Muscle of back (tissue), 13 donors: Measurements from ENCODE around the gene OAS2. TPM values are rescaled to one million over a fixed set of nuclear protein-coding genes. Genes with fewer than 3 reads are reported as not detected.

Experiments
- DNase-seq, 3 donors: peaks; one replicate each; pipeline versions ENCODE4 v3.0.0 to v3.0.0-alpha.2; 2013
- long read RNA-seq, 9 donors: transcript quantifications; one replicate each; lab custom pipeline, GENCODE V29; 2026
- polyA plus RNA-seq, 10 donors: library from polyadenylated mRNA; unstranded; fragments of 120-200 nt; gene quantifications; one replicate each; pipeline ENCODE4 v1.2.1, GENCODE V29; 2013; ENCODE audit not compliant: insufficient read length in 10 of 10

Gene OAS2, protein sequence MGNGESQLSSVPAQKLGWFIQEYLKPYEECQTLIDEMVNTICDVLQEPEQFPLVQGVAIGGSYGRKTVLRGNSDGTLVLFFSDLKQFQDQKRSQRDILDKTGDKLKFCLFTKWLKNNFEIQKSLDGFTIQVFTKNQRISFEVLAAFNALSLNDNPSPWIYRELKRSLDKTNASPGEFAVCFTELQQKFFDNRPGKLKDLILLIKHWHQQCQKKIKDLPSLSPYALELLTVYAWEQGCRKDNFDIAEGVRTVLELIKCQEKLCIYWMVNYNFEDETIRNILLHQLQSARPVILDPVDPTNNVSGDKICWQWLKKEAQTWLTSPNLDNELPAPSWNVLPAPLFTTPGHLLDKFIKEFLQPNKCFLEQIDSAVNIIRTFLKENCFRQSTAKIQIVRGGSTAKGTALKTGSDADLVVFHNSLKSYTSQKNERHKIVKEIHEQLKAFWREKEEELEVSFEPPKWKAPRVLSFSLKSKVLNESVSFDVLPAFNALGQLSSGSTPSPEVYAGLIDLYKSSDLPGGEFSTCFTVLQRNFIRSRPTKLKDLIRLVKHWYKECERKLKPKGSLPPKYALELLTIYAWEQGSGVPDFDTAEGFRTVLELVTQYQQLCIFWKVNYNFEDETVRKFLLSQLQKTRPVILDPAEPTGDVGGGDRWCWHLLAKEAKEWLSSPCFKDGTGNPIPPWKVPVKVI
- 1 to 10 TPM; 1.6 to 6.6 (median 2.7) TPM for polyA plus RNA-seq
- long read RNA-seq, donor 1, result 0 reads
- long read RNA-seq, donor 2, partial matches to known transcripts, result 0 of 1 reads
- long read RNA-seq, donor 2, other reads (novel, unspliced or antisense), result 0 of 1 reads
- long read RNA-seq, donor 3, result 0 reads
- long read RNA-seq, donor 4, result 0 reads
- long read RNA-seq, donor 5, result 0 reads
- long read RNA-seq, donor 6, full-length matches to known transcripts, result 2 of 2 reads
- long read RNA-seq, donor 6, partial matches to known transcripts, result 0 of 2 reads
- long read RNA-seq, donor 6, other reads (novel, unspliced or antisense), result 0 of 2 reads
- long read RNA-seq, donor 7, result 0 reads
- long read RNA-seq, donor 8, result 0 reads
- long read RNA-seq, donor 9, result 0 reads

DNA sequence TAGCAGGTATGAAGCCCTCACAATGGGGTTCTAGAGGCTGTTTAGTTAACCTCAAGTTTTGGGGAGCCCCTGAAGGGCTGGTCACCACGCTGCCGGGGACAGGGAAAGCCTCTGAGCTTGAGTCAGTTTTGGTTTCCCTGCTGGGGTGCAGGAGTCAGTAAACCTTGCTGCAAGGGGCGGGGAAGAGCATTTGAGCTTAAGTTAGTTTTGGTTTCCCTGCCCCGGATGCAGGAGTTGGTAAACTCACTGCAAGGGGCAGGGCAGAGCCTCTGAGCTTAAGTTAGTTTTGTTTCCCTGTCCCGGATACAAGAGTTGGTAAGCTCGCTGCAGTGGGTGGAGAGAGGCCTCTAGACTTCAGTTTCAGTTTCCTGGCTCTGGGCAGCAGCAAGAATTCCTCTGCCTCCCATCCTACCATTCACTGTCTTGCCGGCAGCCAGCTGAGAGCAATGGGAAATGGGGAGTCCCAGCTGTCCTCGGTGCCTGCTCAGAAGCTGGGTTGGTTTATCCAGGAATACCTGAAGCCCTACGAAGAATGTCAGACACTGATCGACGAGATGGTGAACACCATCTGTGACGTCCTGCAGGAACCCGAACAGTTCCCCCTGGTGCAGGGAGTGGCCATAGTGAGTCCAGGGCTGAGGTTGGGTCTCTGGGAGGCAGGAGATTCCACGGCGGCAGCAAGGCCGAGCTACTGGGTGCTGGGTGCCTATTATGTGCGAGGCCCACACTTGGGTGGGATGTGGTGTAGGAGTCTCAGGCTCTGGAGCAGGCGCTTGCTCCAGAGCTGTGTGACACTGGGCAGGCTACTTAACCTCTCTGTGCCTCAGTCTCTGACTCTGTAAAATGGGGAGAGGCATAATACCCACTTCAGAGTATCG is at the start of gene OAS2:
Gene OAS2 (plus strand): TSS at position 357 of the 878 bp plus-strand sequence. CDS start 90 bp downstream, at position 447.
- DNase-seq, result peak; percentile 14 to 61 (median 33)

DNA sequence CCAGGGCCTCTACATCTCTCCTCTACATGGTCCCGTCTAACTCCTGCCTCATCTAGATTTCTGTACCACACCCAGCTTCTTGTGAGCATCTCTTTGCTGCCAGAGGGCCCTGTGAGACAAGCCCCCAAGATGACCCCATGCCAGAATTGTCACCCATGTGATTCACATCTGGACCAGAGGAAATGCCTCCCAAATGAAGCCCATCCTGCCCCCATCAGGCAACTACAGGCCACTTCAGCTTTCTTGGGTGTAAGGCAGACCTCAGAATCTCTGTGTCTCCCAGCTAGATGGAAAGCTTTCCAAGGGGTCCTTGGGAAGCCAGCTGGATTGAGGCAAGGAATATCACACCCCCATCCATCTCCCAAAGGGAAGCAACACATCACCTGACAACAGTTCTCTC is 49.3 kb upstream of the OAS2 start:
- DNase-seq, result no peak

DNA sequence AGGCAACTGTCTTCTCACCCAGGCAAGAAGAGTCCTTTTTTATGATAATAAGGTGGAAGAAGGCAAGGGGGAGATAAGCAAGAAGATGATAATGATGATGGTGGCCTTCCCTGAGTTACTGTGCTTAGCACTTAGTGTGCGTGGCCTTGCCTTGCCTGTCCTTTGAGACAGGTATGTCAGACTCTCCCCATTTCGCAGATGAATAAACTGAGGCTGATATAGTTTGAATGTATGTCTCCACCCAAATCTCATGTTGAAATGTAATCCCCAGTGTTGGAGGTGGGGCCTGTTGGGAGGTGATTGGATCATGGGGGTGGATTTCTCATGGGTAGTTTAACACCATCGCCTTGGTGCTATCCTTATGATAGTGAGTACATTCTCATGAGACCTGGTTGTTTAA is 48.6 kb upstream of the OAS2 start:
- DNase-seq, result no peak

DNA sequence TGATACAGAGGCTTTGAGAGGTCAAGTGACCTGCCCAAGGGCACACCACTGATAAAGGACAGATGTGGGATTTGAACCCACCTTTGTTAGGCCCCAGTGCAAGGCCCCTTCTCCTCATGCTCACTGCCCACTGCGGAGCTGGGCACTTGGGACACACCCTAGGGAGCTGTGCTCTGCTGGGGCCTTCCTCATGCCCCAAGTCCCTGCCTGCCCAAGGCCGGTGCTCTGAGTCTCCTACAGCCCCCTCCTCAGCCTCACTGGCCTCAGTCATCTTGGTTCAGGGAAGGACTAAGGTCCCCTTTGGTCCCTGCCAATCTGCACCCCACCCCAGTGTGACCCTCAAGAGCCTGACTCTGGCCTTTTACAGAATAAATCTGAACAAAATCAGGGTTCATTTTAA is 48.0 kb upstream of the OAS2 start:
- DNase-seq, result no peak

DNA sequence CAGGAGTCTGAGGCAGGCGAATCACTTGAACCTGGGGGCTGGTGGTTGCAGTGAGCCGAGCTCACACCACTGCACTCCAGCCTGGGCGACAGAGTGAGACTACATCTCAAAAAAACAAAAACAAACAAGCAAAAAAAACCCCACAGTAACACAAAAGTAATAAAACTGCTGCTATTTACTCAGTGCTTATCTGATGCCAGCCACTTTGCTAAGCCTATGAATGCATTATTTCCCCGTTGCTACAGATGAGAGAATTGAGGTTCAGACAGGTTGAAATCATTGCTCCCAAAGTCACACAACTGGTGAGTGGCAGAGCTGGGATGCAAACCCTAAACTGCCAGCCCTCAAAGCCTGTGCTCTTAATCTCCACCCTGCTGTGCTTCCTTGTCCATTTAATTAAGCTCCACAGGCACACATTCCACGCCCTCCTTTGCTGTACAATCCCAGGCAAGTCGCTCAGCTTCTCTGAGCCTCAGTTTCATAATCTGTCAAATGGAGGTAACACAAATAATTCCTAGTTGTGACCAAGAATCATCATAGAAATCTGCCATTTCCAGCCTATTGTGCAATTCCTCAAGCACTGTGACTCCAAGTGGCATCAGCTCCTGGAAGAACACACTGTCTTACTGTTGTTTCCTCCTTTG is 45.7 kb upstream of the OAS2 start:
- DNase-seq, result no peak

DNA sequence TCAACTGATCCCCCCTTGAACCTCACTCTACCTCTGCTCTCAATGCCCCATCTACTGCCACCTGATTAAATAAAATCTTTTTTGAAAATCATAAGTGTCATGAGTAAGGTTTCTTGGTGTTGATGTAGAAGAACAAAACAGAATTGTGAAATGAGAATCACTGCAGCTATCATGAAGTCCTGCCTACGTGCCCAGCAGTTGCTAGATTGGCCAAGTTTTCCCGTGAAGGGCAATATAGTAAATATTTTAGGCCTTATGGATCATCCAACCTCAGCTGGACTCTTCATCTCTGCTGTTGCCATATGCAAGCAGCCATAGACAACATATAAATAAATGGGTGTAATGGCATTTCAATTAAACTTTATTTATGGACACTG is 45.2 kb upstream of the OAS2 start:
- no peak for DNase-seq

DNA sequence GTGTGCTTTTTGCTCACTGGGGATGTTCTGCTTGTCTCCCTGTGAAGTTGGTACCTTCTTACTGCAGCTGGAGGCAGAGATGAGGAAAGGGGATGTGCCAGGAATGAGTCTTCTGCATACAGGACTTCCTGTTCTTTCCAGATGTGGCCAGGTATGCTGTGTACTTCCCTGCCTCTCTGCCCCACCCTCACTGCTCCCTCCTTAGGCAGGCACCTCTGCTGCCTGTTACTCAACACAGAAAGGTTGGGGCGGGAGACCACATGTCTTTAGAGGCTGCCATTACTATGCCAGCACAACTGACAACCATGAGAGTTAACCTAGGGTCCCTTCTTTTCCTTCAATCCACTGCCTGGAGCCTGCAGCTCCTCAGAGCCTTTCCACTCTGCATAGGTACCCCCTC is 42.1 kb upstream of the OAS2 start:
- no peak for DNase-seq

DNA sequence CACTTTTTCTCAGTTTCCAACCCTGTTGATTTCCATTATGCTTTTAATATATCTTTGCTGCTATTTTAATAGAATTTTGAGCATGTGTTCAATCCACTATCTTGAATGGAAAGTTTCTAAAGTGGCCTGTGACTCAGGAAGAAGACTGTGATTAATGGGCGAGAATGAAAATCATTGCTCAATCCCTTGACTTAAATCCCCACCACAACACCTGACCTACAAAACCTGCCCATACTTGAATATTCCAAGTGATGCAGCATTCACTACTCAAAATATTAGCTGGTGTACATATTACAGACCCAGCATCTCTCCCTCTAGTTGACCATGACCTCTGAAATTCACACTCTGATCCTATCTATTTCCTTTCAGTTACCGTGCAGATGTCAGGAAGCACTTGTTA is 41.4 kb upstream of the OAS2 start:
- DNase-seq, result no peak

DNA sequence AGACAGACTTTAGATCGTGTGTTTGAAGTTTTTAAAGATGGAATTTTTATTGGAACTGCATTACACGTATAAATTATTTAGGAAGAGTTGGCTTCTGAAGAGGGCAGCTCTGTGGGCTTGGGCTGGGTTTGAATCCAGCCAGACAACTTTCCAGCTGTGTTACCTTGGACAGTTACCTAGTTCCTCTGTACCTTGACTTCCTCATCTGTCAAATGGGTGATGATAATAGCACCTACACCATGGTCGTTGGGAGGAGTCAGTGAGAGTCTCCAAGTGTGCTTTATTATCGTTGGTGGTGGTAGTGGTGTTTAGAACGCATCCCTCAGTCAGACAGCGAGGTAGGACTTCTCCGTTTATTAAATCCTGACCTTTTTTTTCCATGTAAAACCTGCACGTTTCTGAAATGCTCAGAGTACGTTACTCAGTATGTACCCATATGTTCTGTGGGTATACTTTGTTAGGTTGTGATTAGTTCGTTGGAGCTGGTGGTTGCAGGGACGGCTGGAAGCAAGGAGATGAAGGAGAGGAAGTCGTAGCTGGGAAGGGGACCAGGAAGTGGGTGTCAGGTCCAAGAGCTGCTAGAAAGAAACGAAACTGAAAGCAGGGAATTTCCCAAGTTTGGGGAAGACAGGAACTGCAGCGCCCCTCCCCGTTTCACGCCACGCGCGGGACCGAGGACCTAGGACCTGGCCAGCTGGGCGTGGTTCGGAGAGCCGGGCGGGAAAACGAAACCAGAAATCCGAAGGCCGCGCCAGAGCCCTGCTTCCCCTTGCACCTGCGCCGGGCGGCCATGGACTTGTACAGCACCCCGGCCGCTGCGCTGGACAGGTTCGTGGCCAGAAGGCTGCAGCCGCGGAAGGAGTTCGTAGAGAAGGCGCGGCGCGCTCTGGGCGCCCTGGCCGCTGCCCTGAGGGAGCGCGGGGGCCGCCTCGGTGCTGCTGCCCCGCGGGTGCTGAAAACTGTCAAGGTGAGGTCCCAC is 40.3 kb upstream of the OAS2 start, which contains the start of gene OAS3:
Gene OAS3 (plus strand): TSS at position 734 of the 979 bp plus-strand sequence. CDS start 57 bp downstream, at position 791.
- DNase-seq, result peak; percentile 75 to 93 (median 92)

DNA sequence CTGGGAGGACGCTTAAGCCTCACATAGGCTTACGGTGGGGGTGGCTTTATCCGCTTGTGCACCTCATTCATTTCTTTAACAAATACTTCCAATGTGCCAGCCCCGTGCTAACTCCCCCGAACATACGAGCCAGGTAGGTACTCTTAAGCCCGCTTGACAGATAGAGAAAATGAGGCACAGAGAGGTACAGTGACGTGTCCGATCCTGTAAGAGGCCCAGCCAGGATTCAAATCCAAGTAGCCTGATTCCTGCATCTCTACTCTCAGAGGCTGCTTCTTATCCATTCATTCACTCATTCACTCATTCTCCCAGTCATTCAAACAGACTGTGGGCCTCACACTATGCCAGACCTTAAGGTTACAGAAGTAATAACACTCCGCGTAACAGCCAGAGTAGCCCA is 39.6 kb upstream of the OAS2 start:
- peak in 1 of 3 donors; percentile 10 for DNase-seq

DNA sequence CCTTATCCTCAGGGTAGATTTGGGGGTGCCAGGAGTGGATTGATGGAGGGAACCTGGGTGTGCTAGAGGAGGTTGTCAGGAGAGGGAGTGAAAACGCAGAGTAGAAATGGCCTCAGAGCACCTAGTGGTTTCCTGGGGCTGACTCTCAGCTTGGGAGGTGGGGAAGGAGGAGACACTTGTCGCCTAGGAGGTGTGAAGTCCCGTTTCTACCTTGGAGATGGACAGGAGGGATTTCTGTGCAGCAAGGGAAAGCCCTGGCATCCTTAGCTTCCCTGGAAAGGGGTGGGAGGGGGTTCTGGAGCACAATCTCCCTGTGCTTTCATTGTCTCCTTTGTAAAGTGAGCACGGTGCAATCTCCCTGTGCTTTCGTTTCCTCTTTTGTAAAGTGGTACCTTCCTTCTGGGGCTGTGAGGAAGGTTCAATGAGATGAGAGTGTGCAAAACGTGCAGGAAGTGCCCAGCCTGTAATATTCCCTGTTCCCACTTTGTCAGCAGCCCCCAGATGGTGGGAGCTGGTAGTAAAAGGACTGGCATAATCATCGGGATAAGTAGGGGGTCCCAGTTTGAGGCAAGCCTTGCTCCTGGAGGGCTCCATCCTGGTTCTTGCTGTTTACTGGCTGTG is 38.4 kb upstream of the OAS2 start:
- DNase-seq, result no peak

DNA sequence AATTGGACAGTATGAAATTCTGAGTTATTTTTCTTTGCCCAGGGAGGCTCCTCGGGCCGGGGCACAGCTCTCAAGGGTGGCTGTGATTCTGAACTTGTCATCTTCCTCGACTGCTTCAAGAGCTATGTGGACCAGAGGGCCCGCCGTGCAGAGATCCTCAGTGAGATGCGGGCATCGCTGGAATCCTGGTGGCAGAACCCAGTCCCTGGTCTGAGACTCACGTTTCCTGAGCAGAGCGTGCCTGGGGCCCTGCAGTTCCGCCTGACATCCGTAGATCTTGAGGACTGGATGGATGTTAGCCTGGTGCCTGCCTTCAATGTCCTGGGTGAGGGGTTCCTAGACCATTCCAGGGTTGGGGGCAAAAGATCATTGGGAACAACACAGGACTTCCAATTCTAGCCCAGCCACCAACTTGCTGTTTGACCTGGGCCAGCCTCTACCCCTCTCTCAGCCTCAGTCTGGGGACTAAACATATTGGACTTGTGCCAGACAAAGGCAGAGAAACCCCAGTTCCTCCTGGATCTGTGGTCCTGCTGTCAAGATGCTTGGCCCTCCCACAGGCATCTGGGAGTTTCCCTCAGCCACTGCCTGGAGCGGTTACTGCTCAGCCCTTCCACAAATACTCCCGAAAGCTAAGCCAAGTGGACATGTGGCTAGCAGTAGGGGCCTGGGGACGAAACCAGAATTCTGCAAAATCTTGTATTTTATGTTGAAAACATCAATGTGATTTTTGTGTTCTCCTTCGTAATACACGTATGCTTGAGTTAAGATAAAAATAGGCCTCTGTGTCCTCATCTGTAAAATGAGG is 36.6 kb upstream of the OAS2 start:
- DNase-seq, result no peak

DNA sequence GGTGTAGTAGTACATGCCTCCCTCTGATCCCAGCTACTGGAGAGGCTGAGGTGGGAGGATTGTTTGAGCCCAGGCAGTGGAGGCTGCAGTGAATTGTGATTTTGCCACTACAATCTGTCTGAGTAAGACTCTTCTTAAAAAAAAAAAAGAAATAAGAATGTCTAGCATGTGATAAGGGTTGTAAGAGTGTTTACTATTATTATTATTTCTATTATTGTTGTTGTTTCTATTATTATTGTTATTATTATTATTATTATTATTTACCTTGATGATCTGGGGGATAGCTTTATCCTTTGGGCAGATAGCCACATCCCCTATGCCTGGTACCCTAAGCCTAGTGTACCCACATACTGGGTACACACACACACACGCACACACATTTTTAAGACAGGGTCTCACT is 35.7 kb upstream of the OAS2 start:
- DNase-seq, result no peak

DNA sequence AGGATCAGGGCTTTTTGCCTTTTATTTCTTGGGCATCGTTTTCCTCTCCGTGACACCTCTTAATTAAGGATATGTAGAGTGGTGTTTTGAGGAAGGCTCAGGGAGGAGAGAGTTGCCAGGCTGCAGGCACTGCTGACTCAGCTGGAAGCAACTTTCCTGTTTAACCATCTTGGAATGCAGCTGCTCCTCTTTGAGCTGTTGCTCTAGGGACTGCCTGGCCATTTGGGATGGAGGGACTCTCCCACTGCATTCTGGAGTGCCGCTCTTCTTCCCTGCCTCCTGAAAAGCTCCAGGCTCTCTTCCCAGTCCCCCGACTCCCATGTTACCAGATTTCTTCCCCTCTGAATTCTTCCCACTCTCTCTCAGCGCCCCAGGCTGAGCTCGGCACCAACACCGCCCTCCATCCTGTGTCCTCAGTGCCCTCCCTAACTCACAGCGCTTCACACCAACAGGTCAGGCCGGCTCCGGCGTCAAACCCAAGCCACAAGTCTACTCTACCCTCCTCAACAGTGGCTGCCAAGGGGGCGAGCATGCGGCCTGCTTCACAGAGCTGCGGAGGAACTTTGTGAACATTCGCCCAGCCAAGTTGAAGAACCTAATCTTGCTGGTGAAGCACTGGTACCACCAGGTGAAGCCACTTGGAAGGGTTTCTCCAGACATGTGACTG is 34.2 kb upstream of the OAS2 start:
- DNase-seq, result no peak

DNA sequence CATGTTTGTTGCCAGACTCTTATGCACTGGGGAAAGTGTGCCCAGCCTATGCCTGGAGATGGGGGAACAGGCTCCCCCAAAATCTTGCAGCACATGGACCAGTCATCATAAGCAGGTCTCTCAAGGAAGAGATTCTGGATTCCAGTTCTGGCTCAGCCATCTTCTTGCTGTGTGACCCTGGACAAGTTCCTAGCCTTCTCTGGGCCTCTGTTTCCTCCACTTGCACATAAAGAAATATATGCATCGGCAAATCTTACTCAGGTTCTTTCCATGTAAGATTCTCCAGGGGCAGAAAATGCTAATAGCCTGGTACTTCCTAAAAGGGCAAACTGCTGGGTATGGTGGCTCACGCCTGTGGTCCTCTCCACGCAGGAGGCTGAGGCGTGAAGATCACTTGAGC is 32.8 kb upstream of the OAS2 start:
- no peak for DNase-seq

DNA sequence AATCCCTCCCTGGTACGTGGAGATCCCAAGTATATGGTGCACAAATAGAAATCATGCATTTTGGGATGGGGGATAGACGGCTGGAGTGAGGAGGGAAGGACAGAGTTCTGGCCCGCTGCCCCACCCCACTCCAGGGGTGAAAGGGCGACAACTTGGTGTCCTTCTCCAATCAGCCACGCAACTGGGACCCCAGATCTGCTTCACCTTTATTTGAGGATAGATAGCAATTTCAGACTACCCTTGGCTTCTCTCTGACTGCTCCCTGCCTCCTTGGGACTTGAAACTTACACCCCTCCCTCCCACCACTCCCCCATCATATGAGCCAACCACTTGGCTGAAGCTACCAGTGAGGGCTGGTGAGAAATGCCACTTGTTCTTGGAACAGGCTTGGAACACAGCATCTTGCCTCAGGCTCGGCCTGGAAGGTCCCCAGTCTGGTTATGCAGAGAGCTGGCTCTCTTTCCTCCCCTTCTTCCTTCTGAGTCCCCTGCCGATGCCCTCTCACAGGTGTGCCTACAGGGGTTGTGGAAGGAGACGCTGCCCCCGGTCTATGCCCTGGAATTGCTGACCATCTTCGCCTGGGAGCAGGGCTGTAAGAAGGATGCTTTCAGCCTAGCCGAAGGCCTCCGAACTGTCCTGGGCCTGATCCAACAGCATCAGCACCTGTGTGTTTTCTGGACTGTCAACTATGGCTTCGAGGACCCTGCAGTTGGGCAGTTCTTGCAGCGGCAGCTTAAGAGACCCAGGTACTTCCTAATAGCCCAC is 31.9 kb upstream of the OAS2 start:
- no peak for DNase-seq

DNA sequence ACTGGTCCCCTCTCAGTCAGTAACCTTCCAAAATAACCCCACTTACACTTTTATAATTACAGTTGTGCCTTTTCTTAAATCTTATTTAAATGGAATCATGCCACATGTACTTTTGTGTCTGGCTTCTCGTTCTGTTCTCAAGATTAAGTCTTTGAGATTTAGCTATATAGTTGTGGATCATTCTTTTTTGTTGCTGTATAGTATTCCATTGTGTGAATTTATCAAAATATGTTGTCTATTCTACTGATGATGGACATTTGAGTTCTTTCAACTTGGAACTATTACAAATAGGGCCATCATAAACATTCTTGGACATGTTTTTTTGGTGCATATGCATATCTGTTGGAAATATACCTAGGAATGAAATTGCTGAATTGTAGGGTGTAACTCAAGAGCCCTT is 31.0 kb upstream of the OAS2 start:
- no peak for DNase-seq
